Osteoblast (primary cell): Measurements from ENCODE around the gene NDUFB8. TPM values are rescaled to one million over a fixed set of nuclear protein-coding genes. Genes with fewer than 3 reads are reported as not detected.

ENCODE experiments used
- DNase-seq: peaks from one replicate; pipeline ENCODE4 v3.0.0; 2011; ENCODE audit warnings: low spot score, mixed read lengths; ENCODE audit not compliant: insufficient read length; ENCODE audit errors: missing footprints
- H2AFZ ChIP-seq: 2 replicates; pipeline ENCODE4 v1.6.0; 2011; ENCODE audit warnings: mild to moderate bottlenecking, low read length
- H3K27ac ChIP-seq: 2 replicates; pipeline ENCODE4 v1.5.1; 2011; ENCODE audit warnings: mild to moderate bottlenecking, low read depth, low read length, moderate library complexity
- H3K27me3 ChIP-seq: 2 replicates; pipeline ENCODE4 v1.6.0; 2012; ENCODE audit warnings: mild to moderate bottlenecking, control low read depth, inconsistent platforms, low read length, moderate library complexity; ENCODE audit not compliant: insufficient read depth
- H3K36me3 ChIP-seq: 2 replicates; pipeline ENCODE4 v1.5.1; 2011; ENCODE audit warnings: mild to moderate bottlenecking, low read length, control low read depth, moderate library complexity; ENCODE audit not compliant: insufficient read depth
- H3K4me1 ChIP-seq: 2 replicates; pipeline ENCODE4 v1.5.1; 2011; ENCODE audit warnings: mild to moderate bottlenecking, low read length, control low read depth, moderate library complexity; ENCODE audit not compliant: insufficient read depth
- H3K4me2 ChIP-seq: 2 replicates; pipeline ENCODE4 v1.6.0; 2011; ENCODE audit warnings: mild to moderate bottlenecking, low read length; ENCODE audit not compliant: insufficient read depth
- H3K4me3 ChIP-seq: fragments of 200-600 bp; sonication (generic); 3 replicates; pipeline ENCODE4 v1.5.1; 2012; ENCODE audit warnings: mild to moderate bottlenecking, low read length, inconsistent platforms; ENCODE audit not compliant: insufficient read depth
- H3K79me2 ChIP-seq: 2 replicates; pipeline ENCODE4 v1.6.0; 2012; ENCODE audit warnings: mild to moderate bottlenecking, low read length, control low read depth, inconsistent platforms; ENCODE audit not compliant: insufficient read depth
- H3K9me3 ChIP-seq: 2 replicates; pipeline ENCODE4 v1.5.1; 2011; ENCODE audit warnings: low read depth, low read length, control low read depth
- H4K20me1 ChIP-seq: 2 replicates; pipeline ENCODE4 v1.6.0; 2012; ENCODE audit warnings: mild to moderate bottlenecking, low read length, control low read depth; ENCODE audit not compliant: insufficient read depth
- CTCF ChIP-seq: IDR thresholded peaks from 2 replicates; pipeline ENCODE4 v1.5.1; 2011; ENCODE audit warnings: mild to moderate bottlenecking, low read depth, low read length, moderate library complexity; ENCODE audit errors: extremely low read depth
- total RNA-seq: library from RNA; depleted of rRNA; stranded (reverse); fragments of >200 nt; gene quantifications from 2 replicates; pipeline ENCODE4 v1.2.3, GENCODE V29; 2012

NDUFB8 gene
- total RNA-seq, 1 donor: 102 TPM

DNA sequence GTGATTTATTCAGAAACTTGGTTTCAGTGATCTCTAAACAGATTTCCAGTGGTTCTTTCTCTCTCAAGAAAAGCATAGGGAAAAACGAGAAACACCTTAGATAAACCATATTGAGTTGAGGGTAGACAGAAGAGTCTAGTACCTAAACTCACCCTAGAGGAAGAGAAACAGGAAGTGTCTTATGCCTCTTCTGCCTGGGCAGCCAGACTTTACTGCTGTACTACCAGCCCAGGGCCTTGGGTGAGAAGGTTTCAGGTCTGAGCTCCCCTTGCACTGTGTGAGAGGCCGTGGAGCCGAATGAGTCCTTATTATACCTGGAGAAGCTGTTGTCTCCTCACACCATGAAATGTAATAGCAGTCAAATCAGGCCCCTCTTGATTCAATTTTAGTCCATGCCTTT is 24.3 kb upstream of the NDUFB8 start:
- no peak overlapping the region for H2AFZ ChIP-seq
- TF ChIP-seq CTCF: no peak

GRCh38 chr10:100551738-100552137 is 22.1 kb upstream of the NDUFB8 start:
- no peak for DNase-seq
- Histone ChIP-seq H3K27me3 (no peaks in the 10 kb centered on the region), H3K36me3 (peaks cover 47% of the 10 kb centered on the region), H2AFZ (no peak overlapping the region), H3K9me3 (no peaks in the 10 kb centered on the region), H3K4me3 (no peak overlapping the region), H4K20me1 (no peaks in the 10 kb centered on the region), H3K4me2 (no peak overlapping the region), H3K4me1 (no peaks in the 10 kb centered on the region), H3K27ac (no peak overlapping the region), H3K79me2 (no peaks in the 10 kb centered on the region)
- no peak for TF ChIP-seq CTCF

More for the DNA sequence above, 24.3 kb upstream of the NDUFB8 start:
- Histone ChIP-seq H3K36me3 (peaks cover 30% of the 10 kb centered on the region), H3K27ac (no peak overlapping the region), H3K4me2 (no peak overlapping the region), H3K4me3 (no peak overlapping the region), H3K79me2 (no peaks in the 10 kb centered on the region), H3K27me3 (no peaks in the 10 kb centered on the region), H4K20me1 (no peaks in the 10 kb centered on the region), H3K4me1 (no peaks in the 10 kb centered on the region), H3K9me3 (no peaks in the 10 kb centered on the region)
- no peak for DNase-seq

DNA sequence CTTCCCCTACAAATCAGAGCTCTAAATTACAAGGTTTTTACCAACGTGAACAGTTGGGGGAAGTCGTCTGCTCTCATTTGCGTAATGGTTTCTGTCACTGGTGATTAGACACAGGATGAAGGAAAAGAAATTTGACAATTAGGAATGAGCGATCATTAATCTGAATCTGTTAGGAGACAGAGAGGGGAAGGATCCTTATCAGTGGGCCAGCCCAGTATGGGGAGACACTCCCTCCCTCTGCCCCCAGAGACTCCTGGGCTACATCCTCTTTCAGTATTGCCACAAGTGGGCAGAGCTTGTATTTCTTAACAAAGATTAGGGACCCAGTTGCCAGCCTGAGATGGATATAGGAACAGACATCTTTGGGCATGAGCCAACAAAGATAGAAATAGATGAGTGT is 21.5 kb upstream of the NDUFB8 start:
- no peak overlapping the region for H3K4me3 ChIP-seq
- no peak overlapping the region for H3K27ac ChIP-seq
- no peak for TF ChIP-seq CTCF
- H3K9me3 ChIP-seq: no peaks in the 10 kb centered on the region
- H3K4me1 ChIP-seq: no peaks in the 10 kb centered on the region
- H3K36me3 ChIP-seq: peaks cover 42% of the 10 kb centered on the region
- no peaks in the 10 kb centered on the region for H4K20me1 ChIP-seq
- H3K27me3 ChIP-seq: no peaks in the 10 kb centered on the region
- H2AFZ ChIP-seq: no peak overlapping the region
- no peaks in the 10 kb centered on the region for H3K79me2 ChIP-seq
- H3K4me2 ChIP-seq: no peak overlapping the region
- no peak for DNase-seq

DNA sequence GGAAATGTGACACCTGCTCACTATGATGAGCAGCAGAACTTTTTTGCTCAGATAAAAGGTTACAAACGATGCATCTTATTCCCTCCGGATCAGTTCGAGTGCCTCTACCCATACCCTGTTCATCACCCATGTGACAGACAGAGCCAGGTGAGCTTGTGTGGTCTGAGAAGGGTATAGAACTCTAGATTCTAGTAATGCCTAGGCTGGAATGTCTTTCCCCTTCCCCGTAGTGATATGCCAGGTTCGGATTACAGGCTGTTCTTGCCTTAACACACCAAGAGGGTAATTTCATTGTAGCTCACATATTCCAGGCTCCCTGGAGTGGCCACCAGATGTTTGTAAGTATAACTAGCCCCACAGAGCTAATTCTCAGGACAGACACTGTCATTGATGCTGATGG is 15.3 kb upstream of the NDUFB8 start:
- H3K4me2 ChIP-seq: no peak overlapping the region
- no peak for DNase-seq
- TF ChIP-seq CTCF: no peak
- no peaks in the 10 kb centered on the region for H3K9me3 ChIP-seq
- peaks cover 82% of the 10 kb centered on the region for H3K36me3 ChIP-seq
- H3K4me3 ChIP-seq: no peak overlapping the region
- no peak overlapping the region for H3K27ac ChIP-seq
- H3K79me2 ChIP-seq: peaks cover 19% of the 10 kb centered on the region
- H3K4me1 ChIP-seq: no peaks in the 10 kb centered on the region
- H2AFZ ChIP-seq: no peak overlapping the region
- H3K27me3 ChIP-seq: no peaks in the 10 kb centered on the region
- peaks cover 17% of the 10 kb centered on the region for H4K20me1 ChIP-seq
